Lower lobe of right lung (tissue), 2 donors: ENCODE data around the gene MRPS6. TPM values are rescaled to one million over a fixed set of nuclear protein-coding genes. Genes with fewer than 3 reads are reported as not detected.

Experiments used
- ATAC-seq, 2 donors: fragments of 200-7000 bp; cut with Tn5 transposase; one replicate each; pipeline ENCODE4 v1.9.1; 2020 to 2022; ENCODE audit warnings: mild to moderate bottlenecking in 2 of 2, moderate library complexity in 2 of 2
- DNase-seq: peaks from one replicate; pipeline ENCODE4 v3.0.0-alpha.2; 2020
- H3K27ac ChIP-seq: fragments of 200-600 bp; one replicate; pipeline ENCODE4 v1.8.0; 2022
- H3K27me3 ChIP-seq: fragments of 200-600 bp; one replicate; pipeline ENCODE4 v1.8.0; 2022; ENCODE audit warnings: low read depth
- H3K36me3 ChIP-seq: fragments of 200-600 bp; one replicate; pipeline ENCODE4 v1.8.0; 2022; ENCODE audit warnings: mild to moderate bottlenecking
- H3K4me1 ChIP-seq: fragments of 200-600 bp; one replicate; pipeline ENCODE4 v1.8.0; 2022
- H3K4me3 ChIP-seq: fragments of 200-600 bp; one replicate; pipeline ENCODE4 v1.8.0; 2022; ENCODE audit warnings: mild to moderate bottlenecking
- H3K9me3 ChIP-seq: fragments of 200-600 bp; one replicate; pipeline ENCODE4 v1.8.0; 2022
- CTCF ChIP-seq: fragments of 200-600 bp; IDR thresholded peaks from one replicate; pipeline ENCODE4 v1.8.0; 2022; ENCODE audit warnings: antibody characterized with exemption, mild to moderate bottlenecking
- intact Hi-C: fragments of 100-400 bp; cut with DNase I; formaldehyde crosslinking; loops from one replicate; pipeline ENCODE4 v1.11.0; 2022
- long read RNA-seq: library from polyadenylated mRNA; unstranded; transcript quantifications from one replicate; pipeline ENCODE4 v2.0.0, GENCODE V29; 2021
- total RNA-seq: library from RNA; stranded (reverse); fragmentation: NEBNext Ultra II Directional; extraction: Animal tissue kit (Norgen Biotek cat#: 25700); gene quantifications from one replicate; pipeline ENCODE4 v1.2.1, GENCODE V29; 2021
- donor health status: DM: no; HTN: yes; CAD: no; lungs with severe emphysema.

The MRPS6 gene
- total RNA-seq, result 44.5 TPM
- long read RNA-seq, transcript MRPS6-201 (3 exons, 990 nt), result major isoform, 52 of 71 reads
- long read RNA-seq, partial matches to known transcripts, result 0 of 71 reads
- long read RNA-seq, other reads (novel, unspliced or antisense), result 18 of 71 reads

GRCh38 chr21:34073032-34073748 is at the start of gene MRPS6, which contains the start of gene SLC5A3:
TSS of gene MRPS6 (plus strand) at chr21:34073578. CDS start at chr21:34073701, 123 bp downstream.
TSS of gene SLC5A3 (plus strand) at chr21:34073578. CDS start at chr21:34095199, 21,621 bp downstream.
- H3K9me3 ChIP-seq, result no peaks in the 10 kb centered on the region
- ATAC-seq (peak; percentile 88 to 92), DNase-seq (peak; percentile 92)
- peaks cover 30% of the 10 kb centered on the region for H3K4me1 ChIP-seq
- intact Hi-C loops, result no loop called here
- H3K27ac ChIP-seq, result peak within 1 kb of the TSS; percentile 80
- no peak for TF ChIP-seq CTCF
- H3K27me3 ChIP-seq, result no peaks in the 10 kb centered on the region
- H3K4me3 ChIP-seq, result peak within 1 kb of the TSS; percentile 73
- H3K36me3 ChIP-seq, result no peaks in the 10 kb centered on the region

- H3K36me3 ChIP-seq, result no peaks in the 10 kb centered on the region
- no peak overlapping the region for H3K27ac ChIP-seq
- DNase-seq (no peak), ATAC-seq (no peak)
- no peaks in the 10 kb centered on the region for H3K27me3 ChIP-seq
- no peak for TF ChIP-seq CTCF
- no peaks in the 10 kb centered on the region for H3K4me1 ChIP-seq
- intact Hi-C loops, result no loop called here
- no peak overlapping the region for H3K4me3 ChIP-seq
- peaks cover 5% of the 10 kb centered on the region for H3K9me3 ChIP-seq
These were observed 49.5 kb upstream of the MRPS6 start for GRCh38 chr21:34023691-34024373.

GRCh38 chr21:34024374-34024693 is 49.0 kb upstream of the MRPS6 start:
- Histone ChIP-seq H3K36me3 (no peaks in the 10 kb centered on the region), H3K27ac (no peak overlapping the region), H3K4me3 (no peak overlapping the region), H3K4me1 (no peaks in the 10 kb centered on the region), H3K9me3 (peaks cover 5% of the 10 kb centered on the region), H3K27me3 (no peaks in the 10 kb centered on the region)
- ATAC-seq, result no peak
- no peak for DNase-seq
- intact Hi-C loops, result no loop called here
- no peak for TF ChIP-seq CTCF

- no peak overlapping the region for H3K4me3 ChIP-seq
- no peak for TF ChIP-seq CTCF
- DNase-seq (no peak), ATAC-seq (no peak)
- no peaks in the 10 kb centered on the region for H3K36me3 ChIP-seq
- no peak overlapping the region for H3K27ac ChIP-seq
- intact Hi-C loops, result no loop called here
- H3K9me3 ChIP-seq, result no peaks in the 10 kb centered on the region
- no peaks in the 10 kb centered on the region for H3K4me1 ChIP-seq
- no peaks in the 10 kb centered on the region for H3K27me3 ChIP-seq
These were observed 45.5 kb upstream of the MRPS6 start for GRCh38 chr21:34027721-34028461.

- intact Hi-C loops, result no loop called here
- no peak for TF ChIP-seq CTCF
- DNase-seq (no peak), ATAC-seq (peak; percentile 75 to 80)
- no peaks in the 10 kb centered on the region for H3K36me3 ChIP-seq
- H3K4me3 ChIP-seq, result no peak overlapping the region
- no peaks in the 10 kb centered on the region for H3K9me3 ChIP-seq
- H3K4me1 ChIP-seq, result no peaks in the 10 kb centered on the region
- H3K27ac ChIP-seq, result no peak overlapping the region
- H3K27me3 ChIP-seq, result no peaks in the 10 kb centered on the region
These were observed 43.4 kb upstream of the MRPS6 start for GRCh38 chr21:34029743-34030528.
